Measurements from ENCODE around the gene FRAT1. TPM values are rescaled to one million over a fixed set of nuclear protein-coding genes. Genes with fewer than 3 reads are reported as not detected.

Gene FRAT1
- total RNA-seq, 4 donors from 2014 or later = 6.1 to 10.3 (median 9.0) TPM

DNA sequence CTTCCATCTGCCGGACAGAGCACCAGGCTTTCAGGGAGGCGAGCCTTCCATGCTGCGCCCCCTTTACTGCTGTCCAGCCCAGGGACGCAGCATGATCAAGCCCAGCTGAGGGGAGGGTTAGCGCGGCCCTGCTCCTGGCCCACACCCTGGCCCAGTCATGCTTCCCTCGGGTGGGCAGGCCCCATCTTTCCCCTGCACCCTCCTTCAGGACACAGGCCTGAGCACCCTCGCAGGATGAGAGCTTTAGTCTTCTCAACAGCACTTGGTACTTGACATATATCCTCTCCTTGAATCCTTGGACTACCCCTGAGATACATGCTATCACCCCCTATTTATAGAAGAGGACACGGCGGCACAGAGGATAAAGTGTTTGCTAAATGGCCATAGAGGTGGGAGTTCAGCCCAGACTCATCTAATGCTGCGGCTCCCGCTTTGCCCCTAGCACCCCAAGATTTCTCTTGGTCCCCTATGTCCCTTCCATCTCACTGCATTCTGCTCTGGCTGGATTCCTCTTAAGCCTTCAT lies 48.1 kb downstream of the FRAT1 start:
- H3K36me3 ChIP-seq = peaks cover 20 to 96% (median 89%) of the 10 kb centered on the region in 4 donors
- no peak overlapping the region for H3K4me3 ChIP-seq
- H3K9me3 ChIP-seq = no peaks in the 10 kb centered on the region
- no peak overlapping the region for H3K27ac ChIP-seq (replicated peaks in 1 of 4)
- intact Hi-C loops (cut with DNase I) = no loop called here
- H3K4me1 ChIP-seq = peaks cover 0 to 3% (median 0%) of the 10 kb centered on the region in 4 donors
- TF ChIP-seq POLR2AphosphoS5 (IDR thresholded peaks at IDR 0.05) (no peak), EP300 (IDR thresholded peaks at IDR 0.05) (no peak), POLR2A (IDR thresholded peaks at IDR 0.05; ENCODE audit: low read depth) (no peak)
- TF ChIP-seq, protein P1, sequence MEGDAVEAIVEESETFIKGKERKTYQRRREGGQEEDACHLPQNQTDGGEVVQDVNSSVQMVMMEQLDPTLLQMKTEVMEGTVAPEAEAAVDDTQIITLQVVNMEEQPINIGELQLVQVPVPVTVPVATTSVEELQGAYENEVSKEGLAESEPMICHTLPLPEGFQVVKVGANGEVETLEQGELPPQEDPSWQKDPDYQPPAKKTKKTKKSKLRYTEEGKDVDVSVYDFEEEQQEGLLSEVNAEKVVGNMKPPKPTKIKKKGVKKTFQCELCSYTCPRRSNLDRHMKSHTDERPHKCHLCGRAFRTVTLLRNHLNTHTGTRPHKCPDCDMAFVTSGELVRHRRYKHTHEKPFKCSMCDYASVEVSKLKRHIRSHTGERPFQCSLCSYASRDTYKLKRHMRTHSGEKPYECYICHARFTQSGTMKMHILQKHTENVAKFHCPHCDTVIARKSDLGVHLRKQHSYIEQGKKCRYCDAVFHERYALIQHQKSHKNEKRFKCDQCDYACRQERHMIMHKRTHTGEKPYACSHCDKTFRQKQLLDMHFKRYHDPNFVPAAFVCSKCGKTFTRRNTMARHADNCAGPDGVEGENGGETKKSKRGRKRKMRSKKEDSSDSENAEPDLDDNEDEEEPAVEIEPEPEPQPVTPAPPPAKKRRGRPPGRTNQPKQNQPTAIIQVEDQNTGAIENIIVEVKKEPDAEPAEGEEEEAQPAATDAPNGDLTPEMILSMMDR (IDR thresholded peaks at IDR 0.05) = no peak
- DNase-seq (ENCODE audit: extremely low spot score) = no peak
- 94% methylated on average over 12 of the region's 12 CpGs for WGBS
- H3K27me3 ChIP-seq = no peaks in the 10 kb centered on the region

Small RNA genes lying within 50 kb of the gene (small RNA-seq; reads per million reads assigned to genes)
- 0 reads per million in 3 donors for gene RF00017

Other genes with a start within 250 kb of the FRAT1 start
- gene SLIT1, start 133.3 kb upstream of the FRAT1 start, total RNA-seq = under 1 TPM; 0.13 to 0.42 (median 0.31) TPM
- 1 to 10 TPM; 3.5 to 5.4 (median 4.6) TPM for gene ARHGAP19, start 26.6 kb upstream of the FRAT1 start, total RNA-seq
- gene FRAT2, start 15.5 kb downstream of the FRAT1 start, total RNA-seq = 10 to 100 TPM; 18.7 to 27.8 (median 19.6) TPM
- 10 to 100 TPM in 2 of 4 donors, 1 to 10 TPM in 2; 7.1 to 20.0 (median 12.1) TPM for gene RRP12, start 82.1 kb downstream of the FRAT1 start, total RNA-seq
- 100 to 1,000 TPM; 282 to 381 (median 321) TPM for gene PGAM1, start 106.9 kb downstream of the FRAT1 start, total RNA-seq
- 10 to 100 TPM; 21.9 to 41.9 (median 30.7) TPM for gene EXOSC1, start 126.7 kb downstream of the FRAT1 start, total RNA-seq
- gene ZDHHC16, start 126.9 kb downstream of the FRAT1 start, total RNA-seq = 10 to 100 TPM; 23.9 to 37.2 (median 28.3) TPM
- 10 to 100 TPM; 46.9 to 51.4 (median 48.6) TPM for gene MMS19, start 179.2 kb downstream of the FRAT1 start, total RNA-seq
- 10 to 100 TPM in 3 of 4 donors, 1 to 10 TPM in 1; 4.2 to 18.4 (median 14.1) TPM for gene UBTD1, start 179.7 kb downstream of the FRAT1 start, total RNA-seq